ENCODE measurements around the gene DMRT1.
"Not testable (repeated sequence)": the region's sequence is repeated elsewhere in the genome, so short reads cannot be mapped to it uniquely, and the experiment has no call there.

DMRT1 gene

GRCh38 chr9:859251-859650 is 17.8 kb downstream of the DMRT1 start:
- no peak for TF ChIP-seq CTCF (IDR thresholded peaks at IDR 0.05; ENCODE audit: control insufficient read depth, extremely low read depth, insufficient read depth)
- H3K4me3 ChIP-seq (ENCODE audit: low read depth, low read length), result no peak overlapping the region
- no peak for DNase-seq (ENCODE audit: low read depth)

DNA sequence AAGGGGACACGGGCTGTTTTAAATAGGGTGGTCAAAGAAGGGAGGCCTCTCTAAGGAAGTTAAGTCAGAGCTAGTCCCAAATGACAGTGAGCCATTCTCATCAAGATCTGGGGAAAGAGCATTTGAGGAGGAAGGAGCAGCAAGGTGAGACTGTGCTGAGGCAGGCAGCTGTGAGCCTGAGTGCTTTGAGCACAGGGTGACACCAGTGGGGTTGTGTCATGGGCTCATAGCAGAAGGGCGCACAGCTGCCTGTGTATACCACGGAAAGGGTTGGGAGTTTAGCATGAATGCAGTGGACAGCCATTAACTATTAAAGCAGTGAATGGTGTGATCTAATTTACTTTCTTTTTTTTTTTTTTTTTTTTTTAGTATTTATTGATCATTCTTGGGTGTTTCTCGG is 19.2 kb downstream of the DMRT1 start:
- TF ChIP-seq CTCF (IDR thresholded peaks at IDR 0.05; ENCODE audit: control insufficient read depth, extremely low read depth, insufficient read depth), result no peak
- no peak overlapping the region for H3K4me3 ChIP-seq (ENCODE audit: low read depth, low read length)
- no peak for DNase-seq (ENCODE audit: low read depth)

DNA sequence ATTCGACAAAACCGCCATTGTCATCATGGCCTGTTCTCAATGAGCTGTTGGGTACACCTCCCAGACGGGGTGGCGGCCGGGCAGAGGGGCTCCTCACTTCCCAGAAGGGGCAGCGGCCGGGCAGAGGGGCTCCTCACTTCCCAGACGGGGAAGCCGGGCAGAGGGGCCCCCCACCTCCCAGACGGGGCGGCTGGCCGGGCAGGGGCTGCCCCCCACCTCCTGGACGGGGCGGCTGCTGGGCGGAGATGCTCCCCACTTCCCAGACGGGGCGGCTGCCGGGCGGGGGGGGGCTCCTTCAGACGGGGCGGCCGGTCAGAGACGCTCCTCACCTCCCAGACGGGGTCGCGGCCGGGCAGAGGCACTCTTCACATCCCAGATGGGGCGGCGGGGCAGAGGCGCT is 20.0 kb downstream of the DMRT1 start:
- DNase-seq (ENCODE audit: low read depth), result not testable (repeated sequence)

GRCh38 chr9:875119-875962 is 33.8 kb downstream of the DMRT1 start:
- TF ChIP-seq CTCF (IDR thresholded peaks at IDR 0.05; ENCODE audit: control insufficient read depth, extremely low read depth, insufficient read depth), result no peak
- H3K4me3 ChIP-seq (ENCODE audit: low read depth, low read length), result no peak overlapping the region
- DNase-seq (ENCODE audit: low read depth), result no peak

More for the DNA sequence above, 20.0 kb downstream of the DMRT1 start:
- H3K4me3 ChIP-seq (ENCODE audit: low read depth, low read length), result not testable (repeated sequence)

DNA sequence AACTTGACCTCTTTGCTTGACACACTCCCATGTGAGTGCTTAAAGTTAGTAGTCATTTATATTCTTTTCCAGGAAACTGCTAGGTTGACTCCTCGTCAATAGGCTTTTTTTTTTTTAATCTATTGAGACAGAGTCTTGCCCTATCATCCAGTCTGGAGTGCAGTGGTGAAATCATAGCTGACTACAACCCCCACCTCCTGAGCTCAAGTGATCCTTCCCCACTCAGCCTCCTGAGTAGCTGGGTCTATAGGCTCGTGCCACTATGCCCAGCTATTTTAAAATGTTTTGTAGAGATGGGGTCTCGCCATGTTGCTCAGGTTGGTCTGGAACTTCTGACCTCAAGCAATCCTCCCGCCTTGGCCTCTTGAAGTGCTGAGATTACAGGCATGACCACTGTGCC is 34.9 kb downstream of the DMRT1 start:
- TF ChIP-seq CTCF (IDR thresholded peaks at IDR 0.05; ENCODE audit: control insufficient read depth, extremely low read depth, insufficient read depth), result no peak
- no peak overlapping the region for H3K4me3 ChIP-seq (ENCODE audit: low read depth, low read length)
- no peak for DNase-seq (ENCODE audit: low read depth)

GRCh38 chr9:878239-878638 is 36.7 kb downstream of the DMRT1 start:
- DNase-seq (ENCODE audit: low read depth), result no peak
- no peak overlapping the region for H3K4me3 ChIP-seq (ENCODE audit: low read depth, low read length)
- no peak for TF ChIP-seq CTCF (IDR thresholded peaks at IDR 0.05; ENCODE audit: control insufficient read depth, extremely low read depth, insufficient read depth)

DNA sequence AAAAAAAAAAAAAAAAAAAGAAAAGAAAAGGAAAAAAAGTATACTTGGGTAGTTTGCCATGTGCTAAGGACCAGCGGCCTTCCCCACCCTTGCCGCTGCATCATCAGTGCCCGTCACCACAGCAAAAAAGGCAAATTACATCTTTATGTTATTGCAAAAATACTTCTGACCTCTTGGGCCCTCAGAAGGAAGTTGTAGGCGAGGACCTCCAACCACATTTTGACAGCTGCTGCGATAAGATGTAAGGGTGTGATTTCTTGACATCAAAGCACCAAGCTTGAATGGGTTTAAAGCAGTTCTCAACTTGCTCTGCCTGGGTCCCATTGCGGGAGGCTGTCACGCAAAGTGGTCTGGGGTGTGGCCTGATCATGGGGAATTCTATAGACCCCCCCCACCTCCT is 39.2 kb downstream of the DMRT1 start:
- DNase-seq (ENCODE audit: low read depth), result no peak
- no peak overlapping the region for H3K4me3 ChIP-seq (ENCODE audit: low read depth, low read length)
- TF ChIP-seq CTCF (IDR thresholded peaks at IDR 0.05; ENCODE audit: control insufficient read depth, extremely low read depth, insufficient read depth), result no peak
